IMR-90 (cell line): ENCODE results near the gene SIK3. TPM values are rescaled to one million over a fixed set of nuclear protein-coding genes. Genes with fewer than 3 reads are reported as not detected.

Source experiments
- ATAC-seq: fragments of 200-7000 bp; cut with Tn5 transposase; 2 replicates; pipeline ENCODE4 v1.9.1; 2020; ENCODE audit warnings: low read depth, mild to moderate bottlenecking, moderate library complexity
- BruUV-seq: library from RNA; stranded (reverse); fragments of 400-500 nt; replicated peaks from 2 replicates; lab custom pipeline; 2021; lab: Mats Ljungman, UMichigan
- CTCF ChIA-PET: fragments of 300-600 bp; formaldehyde crosslinking; extraction: SDS; loops from one replicate; lab custom pipeline; 2021; ENCODE audit warnings: antibody characterized with exemption; lab: Yijun Ruan, JAX
- POLR2A ChIA-PET: fragments of 300-600 bp; sonication (Branson Sonifier 250); formaldehyde crosslinking; loops from one replicate; lab custom pipeline; 2022; ENCODE audit warnings: antibody characterized with exemption; ENCODE audit not compliant: unreplicated experiment; lab: Charles Lee
- DNase-seq: peaks from one replicate; pipeline ENCODE4 v3.0.0; 2013
- H2AFZ ChIP-seq: replicated peaks from 2 replicates; pipeline ENCODE3; 2013; ENCODE audit warnings: low read length, mild to moderate bottlenecking; ENCODE audit not compliant: poor library complexity
- H2AK5ac ChIP-seq: 2 replicates; pipeline ENCODE4 v1.6.1; 2013; ENCODE audit warnings: low read depth, low read length, inconsistent platforms
- H2AK9ac ChIP-seq: replicated peaks from 2 replicates; pipeline ENCODE3; 2013; ENCODE audit warnings: mild to moderate bottlenecking, low read depth, low read length, moderate library complexity; ENCODE audit not compliant: poor library complexity
- H2BK120ac ChIP-seq: 2 replicates; pipeline ENCODE4 v1.6.1; 2013; ENCODE audit warnings: low read depth, low read length, inconsistent platforms
- H2BK15ac ChIP-seq: 3 replicates; pipeline ENCODE4 v1.6.1; 2013; ENCODE audit warnings: low read depth, low read length, inconsistent platforms
- H2BK20ac ChIP-seq: 2 replicates; pipeline ENCODE4 v1.6.1; 2013; ENCODE audit warnings: low read depth, mild to moderate bottlenecking, inconsistent platforms, low read length, moderate library complexity
- H2BK5ac ChIP-seq: 2 replicates; pipeline ENCODE4 v1.6.1; 2013; ENCODE audit warnings: mild to moderate bottlenecking, low read depth, low read length, inconsistent platforms; ENCODE audit not compliant: poor library complexity, severe bottlenecking
- H3K14ac ChIP-seq: replicated peaks from 2 replicates; pipeline ENCODE4 v1.6.1; 2013; ENCODE audit warnings: low read depth, low read length, inconsistent platforms
- H3K18ac ChIP-seq: 2 replicates; pipeline ENCODE4 v1.6.1; 2013; ENCODE audit warnings: low read depth, low read length, control low read depth
- H3K23ac ChIP-seq: 2 replicates; pipeline ENCODE4 v1.6.1; 2013; ENCODE audit warnings: low read depth, low read length, inconsistent platforms
- H3K27ac ChIP-seq: 2 replicates; pipeline ENCODE4 v1.5.1; 2013; ENCODE audit warnings: mild to moderate bottlenecking, control low read depth, low read length; ENCODE audit not compliant: insufficient read depth
- H3K27me3 ChIP-seq: 2 replicates; pipeline ENCODE4 v1.6.1; 2013; ENCODE audit warnings: low read length; ENCODE audit not compliant: control insufficient read depth, insufficient read depth
- H3K36me3 ChIP-seq: 2 replicates; pipeline ENCODE4 v1.6.1; 2013; ENCODE audit warnings: low read length, mixed read lengths; ENCODE audit not compliant: control insufficient read depth, insufficient read depth
- H3K4ac ChIP-seq: 2 replicates; pipeline ENCODE4 v1.6.1; 2013; ENCODE audit warnings: low read depth, low read length, inconsistent platforms
- H3K4me1 ChIP-seq: 2 replicates; pipeline ENCODE4 v1.6.1; 2013; ENCODE audit warnings: low read length, mixed read lengths; ENCODE audit not compliant: control insufficient read depth, insufficient read depth
- H3K4me2 ChIP-seq: 2 replicates; pipeline ENCODE4 v1.6.1; 2013; ENCODE audit warnings: low read depth, mild to moderate bottlenecking, control low read depth, low read length, moderate library complexity
- H3K4me3 ChIP-seq: 2 replicates; pipeline ENCODE4 v1.5.1; 2013; ENCODE audit warnings: low read depth, mild to moderate bottlenecking, control low read depth, low read length, moderate library complexity; ENCODE audit not compliant: insufficient read depth
- H3K56ac ChIP-seq: 2 replicates; pipeline ENCODE4 v1.6.1; 2013; ENCODE audit warnings: low read length, inconsistent platforms; ENCODE audit not compliant: insufficient read depth; ENCODE audit errors: extremely low read depth
- H3K79me1 ChIP-seq, 2 experiments: 2 replicates each; pipeline ENCODE4 v1.6.1; 2013; ENCODE audit warnings: low read length in 2 of 2, inconsistent platforms in 1 of 2, low read depth in 1 of 2
- H3K9ac ChIP-seq: 2 replicates; pipeline ENCODE4 v1.6.1; 2013; ENCODE audit warnings: low read depth, low read length, control low read depth
- H3K9me1 ChIP-seq: 2 replicates; pipeline ENCODE4 v1.6.1; 2013; ENCODE audit warnings: low read length, inconsistent platforms; ENCODE audit not compliant: insufficient read depth
- H3K9me3 ChIP-seq: 2 replicates; pipeline ENCODE4 v1.6.1; 2013; ENCODE audit warnings: low read length; ENCODE audit not compliant: control insufficient read depth, insufficient read depth
- H4K20me1 ChIP-seq: 2 replicates; pipeline ENCODE4 v1.6.1; 2013; ENCODE audit warnings: low read length, inconsistent platforms; ENCODE audit not compliant: insufficient read depth
- H4K5ac ChIP-seq: 2 replicates; pipeline ENCODE4 v1.6.1; 2013; ENCODE audit warnings: mild to moderate bottlenecking, low read depth, low read length, control low read depth
- H4K8ac ChIP-seq, 2 experiments: 2 replicates each; pipeline ENCODE4 v1.6.1; 2013; ENCODE audit warnings: low read depth in 2 of 2, low read length in 2 of 2, control low read depth in 1 of 2, inconsistent platforms in 1 of 2
- H4K91ac ChIP-seq: 2 replicates; pipeline ENCODE4 v1.6.1; 2013; ENCODE audit warnings: low read depth, low read length, inconsistent platforms; ENCODE audit not compliant: insufficient read depth
- BHLHE40 ChIP-seq: fragments of 150-350 bp; IDR thresholded peaks from 2 replicates; pipeline ENCODE4 v1.6.1; 2016; ENCODE audit warnings: mild to moderate bottlenecking, low read depth, low read length
- CEBPB ChIP-seq: IDR thresholded peaks from 2 replicates; pipeline ENCODE4 v1.6.1; 2012; ENCODE audit warnings: low read depth, low read length, improper control_type of control experiment
- CHD1 ChIP-seq: IDR thresholded peaks from 2 replicates; pipeline ENCODE4 v1.6.1; 2012; ENCODE audit warnings: low read depth, low read length, improper control_type of control experiment
- ELK1 ChIP-seq: fragments of 150-350 bp; IDR thresholded peaks from 2 replicates; pipeline ENCODE4 v1.6.1; 2016; ENCODE audit warnings: low read depth, mild to moderate bottlenecking, low read length, moderate library complexity, borderline replicate concordance
- FOS ChIP-seq: fragments of 150-350 bp; IDR thresholded peaks from 2 replicates; pipeline ENCODE4 v1.6.1; 2016; ENCODE audit warnings: low read depth, low read length
- MAFK ChIP-seq: IDR thresholded peaks from 2 replicates; pipeline ENCODE4 v1.6.1; 2012; ENCODE audit warnings: low read depth, low read length, improper control_type of control experiment
- MAZ ChIP-seq: IDR thresholded peaks from 2 replicates; pipeline ENCODE4 v1.6.1; 2012; ENCODE audit warnings: low read depth, mild to moderate bottlenecking, low read length, improper control_type of control experiment, moderate library complexity, borderline replicate concordance
- MXI1 ChIP-seq: IDR thresholded peaks from 2 replicates; pipeline ENCODE4 v1.6.1; 2012; ENCODE audit warnings: low read depth, mild to moderate bottlenecking, low read length, moderate library complexity, borderline replicate concordance
- NFE2L2 ChIP-seq: fragments of 150-350 bp; IDR thresholded peaks from 2 replicates; pipeline ENCODE4 v1.6.1; 2016; ENCODE audit warnings: low read depth, mild to moderate bottlenecking, low read length
- POLR2A ChIP-seq: IDR thresholded peaks from 2 replicates; pipeline ENCODE4 v1.6.1; 2012; ENCODE audit warnings: mild to moderate bottlenecking, low read depth, low read length
- RAD21 ChIP-seq: IDR thresholded peaks from 2 replicates; pipeline ENCODE4 v1.6.1; 2012; ENCODE audit warnings: low read length, improper control_type of control experiment
- RCOR1 ChIP-seq: IDR thresholded peaks from 2 replicates; pipeline ENCODE4 v1.6.1; 2012; ENCODE audit warnings: mild to moderate bottlenecking, low read length, improper control_type of control experiment; ENCODE audit not compliant: insufficient replicate concordance
- RFX5 ChIP-seq: IDR thresholded peaks from 2 replicates; pipeline ENCODE4 v1.8.0; 2012; ENCODE audit warnings: low read depth, mild to moderate bottlenecking, low read length, moderate library complexity
- SMC3 ChIP-seq: fragments of 150-350 bp; IDR thresholded peaks from 2 replicates; pipeline ENCODE4 v1.6.1; 2016; ENCODE audit warnings: low read depth, mild to moderate bottlenecking, antibody characterized with exemption, low read length, moderate library complexity
- USF2 ChIP-seq: fragments of 150-350 bp; IDR thresholded peaks from 2 replicates; pipeline ENCODE4 v1.6.1; 2017; ENCODE audit warnings: mild to moderate bottlenecking, antibody characterized with exemption, low read length, low read depth
- WGBS, 2 experiments: methylation state at CpG; one replicate each; pipeline versions ENCODE4 v1.1.5 to v1.1.7; 2013; ENCODE audit warnings: missing lambda C conversion rate in 2 of 2; ENCODE audit not compliant: insufficient read length in 1 of 2; ENCODE audit errors: extremely low coverage in 2 of 2; 5-methylcytosine and 5-hydroxymethylcytosine counted together
- dilution Hi-C: fragments of 300-500 bp; cut with HindIII; formaldehyde crosslinking; loops from one replicate; pipeline ENCODE4 v1.14.3; 2018; ENCODE audit warnings: low sequenced_read_pairs; ENCODE audit not compliant: unreplicated experiment
- in situ Hi-C: fragments of 300-500 bp; cut with MboI; formaldehyde crosslinking; loops from 3 replicates; pipeline ENCODE4 v1.14.3; 2019; ENCODE audit warnings: low sequenced_read_pairs, inconsistent platforms, mixed read lengths
- intact Hi-C: fragments of 100-400 bp; cut with micrococcal nuclease; formaldehyde crosslinking; loops from 2 replicates; pipeline ENCODE4 v1.10.0; 2022
- polyA plus RNA-seq, 3 experiments: library from polyadenylated mRNA; depleted of rRNA; stranded (reverse); fragments of >200 nt; gene quantifications; 2 replicates each; pipeline ENCODE4 v1.2.3, GENCODE V29; 2012; ENCODE audit warnings: low replicate concordance in 1 of 3
- total RNA-seq: library from RNA; depleted of rRNA; stranded (reverse); fragments of >200 nt; gene quantifications from 2 replicates; pipeline ENCODE4 v1.2.3, GENCODE V29; 2012
- TF ChIP-seq, protein P1 (sequence below): conservative IDR thresholded peaks from 2 replicates; pipeline ENCODE4 v1.5.1; 2012; ENCODE audit warnings: mild to moderate bottlenecking, low read depth, low read length, improper control_type of control experiment

Gene SIK3
- total and polyA plus RNA-seq, 2 of the 4 experiments (the other 2 are of a cell fraction): 8.2 to 9.1 TPM

DNA sequence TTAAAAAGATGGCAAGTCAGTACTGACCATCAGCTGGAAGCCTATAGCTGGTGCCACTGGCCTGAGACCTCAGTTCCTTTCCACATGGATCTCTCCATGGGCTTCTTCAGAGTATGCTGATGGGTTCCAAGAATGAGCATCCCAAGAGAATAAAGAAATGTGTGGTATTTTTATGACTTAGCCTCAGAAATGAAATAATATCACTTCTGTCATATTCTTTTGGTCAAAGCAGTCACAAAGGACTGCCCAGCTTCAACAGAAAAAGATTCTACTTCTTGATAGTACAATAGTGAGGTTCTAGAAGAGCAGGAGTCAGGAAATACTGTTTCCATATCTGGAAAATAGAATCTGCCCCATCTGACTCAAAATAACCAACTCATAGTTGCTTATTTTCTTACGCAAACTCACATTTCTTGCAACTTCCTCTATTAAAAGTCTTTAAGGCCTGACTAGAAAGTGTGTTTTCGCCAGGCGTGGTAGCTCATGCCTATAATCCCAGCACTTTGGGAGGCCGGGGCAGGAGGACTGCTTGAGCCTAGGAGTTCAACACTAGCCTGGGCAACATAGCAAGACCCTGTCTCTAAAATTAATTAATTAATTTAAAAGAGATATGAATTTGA lies 116.9 kb downstream of the SIK3 start:
- no peaks in the 10 kb centered on the region for H3K9me3 ChIP-seq
- no peak overlapping the region for H3K4ac ChIP-seq
- intact Hi-C loops: loop anchor here (5.0 kb wide), 1 partner anchor 94 kb away; no protein-coding TSS in a partner anchor
- H3K36me3 ChIP-seq: no peaks in the 10 kb centered on the region
- CTCF ChIA-PET: no interaction called here
- H2AK5ac ChIP-seq: no peak overlapping the region
- POLR2A ChIA-PET: no interaction called here
- DNase-seq (no peak), ATAC-seq (no peak)
- no peak overlapping the region for H2BK15ac ChIP-seq
- no peaks in the 10 kb centered on the region for H3K27me3 ChIP-seq
- no peak overlapping the region for H2BK20ac ChIP-seq
- peaks cover 9% of the 10 kb centered on the region for H3K4me1 ChIP-seq
- no peak overlapping the region for H3K56ac ChIP-seq
- H4K8ac ChIP-seq: no peak overlapping the region
- H3K9ac ChIP-seq: no peak overlapping the region
- H3K79me1 ChIP-seq: peaks cover 20 to 51% of the 10 kb centered on the region in 2 experiments
- no peak overlapping the region for H2BK5ac ChIP-seq
- peaks cover 20% of the 10 kb centered on the region for H4K20me1 ChIP-seq
- no peak overlapping the region for H2AFZ ChIP-seq
- no peak overlapping the region for H2AK9ac ChIP-seq
- no peak overlapping the region for H4K5ac ChIP-seq
- no peak overlapping the region for H2BK120ac ChIP-seq
- H3K18ac ChIP-seq: no peak overlapping the region
- H3K4me3 ChIP-seq: no peak overlapping the region
- TF ChIP-seq RCOR1 (no peak), BHLHE40 (no peak), USF2 (no peak), RFX5 (no peak), MAFK (no peak), CHD1 (no peak), ELK1 (no peak), FOS (no peak), SMC3 (no peak), CEBPB (no peak), NFE2L2 (no peak), POLR2A (no peak), MAZ (no peak), MXI1 (no peak), RAD21 (no peak)
- TF ChIP-seq, protein P1, sequence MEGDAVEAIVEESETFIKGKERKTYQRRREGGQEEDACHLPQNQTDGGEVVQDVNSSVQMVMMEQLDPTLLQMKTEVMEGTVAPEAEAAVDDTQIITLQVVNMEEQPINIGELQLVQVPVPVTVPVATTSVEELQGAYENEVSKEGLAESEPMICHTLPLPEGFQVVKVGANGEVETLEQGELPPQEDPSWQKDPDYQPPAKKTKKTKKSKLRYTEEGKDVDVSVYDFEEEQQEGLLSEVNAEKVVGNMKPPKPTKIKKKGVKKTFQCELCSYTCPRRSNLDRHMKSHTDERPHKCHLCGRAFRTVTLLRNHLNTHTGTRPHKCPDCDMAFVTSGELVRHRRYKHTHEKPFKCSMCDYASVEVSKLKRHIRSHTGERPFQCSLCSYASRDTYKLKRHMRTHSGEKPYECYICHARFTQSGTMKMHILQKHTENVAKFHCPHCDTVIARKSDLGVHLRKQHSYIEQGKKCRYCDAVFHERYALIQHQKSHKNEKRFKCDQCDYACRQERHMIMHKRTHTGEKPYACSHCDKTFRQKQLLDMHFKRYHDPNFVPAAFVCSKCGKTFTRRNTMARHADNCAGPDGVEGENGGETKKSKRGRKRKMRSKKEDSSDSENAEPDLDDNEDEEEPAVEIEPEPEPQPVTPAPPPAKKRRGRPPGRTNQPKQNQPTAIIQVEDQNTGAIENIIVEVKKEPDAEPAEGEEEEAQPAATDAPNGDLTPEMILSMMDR: no peak
- no peak overlapping the region for H4K91ac ChIP-seq
- dilution Hi-C loops: no loop called here
- no peak overlapping the region for H3K4me2 ChIP-seq
- in situ Hi-C loops: no loop called here
- no peak overlapping the region for H3K27ac ChIP-seq
- H3K23ac ChIP-seq: no peak overlapping the region
- BruUV-seq: no TSS peak
- no CpG with 5 or more reads among the region's 4 CpGs for WGBS, 2 experiments
- H3K9me1 ChIP-seq: peaks cover 7% of the 10 kb centered on the region
- H3K14ac ChIP-seq: no peak overlapping the region
